ENCODE results near the gene TGFBR1. TPM values are rescaled to one million over a fixed set of nuclear protein-coding genes. Genes with fewer than 3 reads are reported as not detected.
A peak's percentile ranks its signal among the peaks of the same experiment; 100 is the strongest.

Gene TGFBR1
- total and polyA plus RNA-seq, 2 experiments from 2014 or later, result 41.7 to 79.4 TPM

DNA sequence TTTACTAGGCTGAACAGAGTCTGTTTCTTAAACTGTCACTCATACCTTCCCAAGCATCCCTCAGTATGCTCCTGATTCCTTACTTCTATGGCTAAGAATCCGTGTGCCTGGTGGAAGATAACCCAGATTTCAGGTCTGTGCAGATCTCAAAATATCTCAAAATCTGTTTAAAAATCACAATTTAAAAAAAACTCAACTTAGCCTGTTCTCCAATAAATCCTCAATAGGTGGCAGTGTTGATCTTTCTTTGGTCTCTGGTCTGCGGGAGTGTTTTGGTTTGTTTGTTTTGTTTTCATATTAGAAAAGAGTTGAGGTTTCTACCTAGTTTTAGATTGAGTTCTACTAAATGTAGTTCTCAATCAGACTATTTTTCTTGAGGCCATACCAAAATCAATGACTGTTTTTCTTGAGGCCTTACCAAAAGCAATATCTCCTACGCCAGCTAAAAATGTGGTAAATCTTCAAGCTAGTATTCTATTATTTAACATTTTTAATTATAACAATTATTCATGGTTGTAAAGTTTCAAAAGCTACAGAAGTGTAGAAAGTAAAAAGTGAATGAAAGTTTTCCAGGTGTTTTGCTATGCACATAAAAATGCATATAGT, 57.9 kb downstream of the TGFBR1 start:
- no peak overlapping the region for H3K4me3 ChIP-seq
- H2AFZ ChIP-seq, result no peak overlapping the region
- TF ChIP-seq EZH2 (IDR thresholded peaks at IDR 0.05; ENCODE audit: borderline replicate concordance), result no peak
- TF ChIP-seq, protein P1, sequence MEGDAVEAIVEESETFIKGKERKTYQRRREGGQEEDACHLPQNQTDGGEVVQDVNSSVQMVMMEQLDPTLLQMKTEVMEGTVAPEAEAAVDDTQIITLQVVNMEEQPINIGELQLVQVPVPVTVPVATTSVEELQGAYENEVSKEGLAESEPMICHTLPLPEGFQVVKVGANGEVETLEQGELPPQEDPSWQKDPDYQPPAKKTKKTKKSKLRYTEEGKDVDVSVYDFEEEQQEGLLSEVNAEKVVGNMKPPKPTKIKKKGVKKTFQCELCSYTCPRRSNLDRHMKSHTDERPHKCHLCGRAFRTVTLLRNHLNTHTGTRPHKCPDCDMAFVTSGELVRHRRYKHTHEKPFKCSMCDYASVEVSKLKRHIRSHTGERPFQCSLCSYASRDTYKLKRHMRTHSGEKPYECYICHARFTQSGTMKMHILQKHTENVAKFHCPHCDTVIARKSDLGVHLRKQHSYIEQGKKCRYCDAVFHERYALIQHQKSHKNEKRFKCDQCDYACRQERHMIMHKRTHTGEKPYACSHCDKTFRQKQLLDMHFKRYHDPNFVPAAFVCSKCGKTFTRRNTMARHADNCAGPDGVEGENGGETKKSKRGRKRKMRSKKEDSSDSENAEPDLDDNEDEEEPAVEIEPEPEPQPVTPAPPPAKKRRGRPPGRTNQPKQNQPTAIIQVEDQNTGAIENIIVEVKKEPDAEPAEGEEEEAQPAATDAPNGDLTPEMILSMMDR (IDR thresholded peaks at IDR 0.05; ENCODE audit: poor library complexity), result peak; percentile 88
- no peaks in the 10 kb centered on the region for H4K20me1 ChIP-seq (ENCODE audit: insufficient read depth, poor library complexity, severe bottlenecking)
- H3K9me3 ChIP-seq (ENCODE audit: low read depth), result no peaks in the 10 kb centered on the region
- no peaks in the 10 kb centered on the region for H3K79me2 ChIP-seq
- no peaks in the 10 kb centered on the region for H3K27me3 ChIP-seq
- 32% methylated on average over 3 of the region's 3 CpGs for WGBS (ENCODE audit: low lambda C conversion rate, missing lambda C conversion rate)
- DNase-seq (ENCODE audit: low spot score), result peak; percentile 52
- no peaks in the 10 kb centered on the region for H3K36me3 ChIP-seq (replicated peaks; ENCODE audit: insufficient read depth, low read depth)
- peak overlapping the region; percentile 13 for H3K4me2 ChIP-seq
- H3K27ac ChIP-seq, result no peak overlapping the region
- no peaks in the 10 kb centered on the region for H3K9me2 ChIP-seq (replicated peaks; ENCODE audit: insufficient read depth)
- no peaks in the 10 kb centered on the region for H3K4me1 ChIP-seq (ENCODE audit: insufficient read depth)

DNA sequence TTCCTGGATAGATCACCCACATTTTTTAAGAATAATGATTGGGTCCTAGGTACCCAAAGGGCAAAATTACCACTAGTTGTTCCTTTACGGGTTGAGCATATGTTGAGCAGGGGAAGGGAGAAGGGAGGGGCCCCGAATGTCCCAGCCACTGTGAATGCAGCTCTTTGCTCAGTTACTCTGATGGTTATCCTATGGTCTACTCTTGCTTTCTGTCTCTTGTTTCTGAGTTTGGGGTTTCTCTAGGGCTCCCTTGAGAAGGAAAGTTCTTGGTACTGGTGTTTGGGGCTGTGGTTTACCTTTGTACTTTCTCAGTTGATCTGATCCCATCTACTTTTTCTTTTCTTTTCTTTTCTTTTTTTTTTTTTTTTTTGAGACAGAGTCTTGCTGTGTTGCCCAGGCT, 61.2 kb downstream of the TGFBR1 start:
- no peak overlapping the region for H2AFZ ChIP-seq
- no peaks in the 10 kb centered on the region for H3K9me2 ChIP-seq (replicated peaks; ENCODE audit: insufficient read depth)
- 98% methylated on average over 2 of the region's 2 CpGs for WGBS (ENCODE audit: low lambda C conversion rate, missing lambda C conversion rate)
- H3K9me3 ChIP-seq (ENCODE audit: low read depth), result no peaks in the 10 kb centered on the region
- no peak for DNase-seq (ENCODE audit: low spot score)
- no peaks in the 10 kb centered on the region for H4K20me1 ChIP-seq (ENCODE audit: insufficient read depth, poor library complexity, severe bottlenecking)
- no peaks in the 10 kb centered on the region for H3K36me3 ChIP-seq (replicated peaks; ENCODE audit: insufficient read depth, low read depth)
- H3K27ac ChIP-seq, result no peak overlapping the region
- no peaks in the 10 kb centered on the region for H3K27me3 ChIP-seq
- no peak overlapping the region for H3K4me3 ChIP-seq
- peaks cover 14% of the 10 kb centered on the region for H3K4me1 ChIP-seq (ENCODE audit: insufficient read depth)
- no peaks in the 10 kb centered on the region for H3K79me2 ChIP-seq
- H3K4me2 ChIP-seq, result no peak overlapping the region
- TF ChIP-seq EZH2 (IDR thresholded peaks at IDR 0.05; ENCODE audit: borderline replicate concordance) (no peak), EZH2phosphoT487 (IDR thresholded peaks at IDR 0.05; ENCODE audit: low read depth, severe bottlenecking, unreplicated experiment) (no peak)
- TF ChIP-seq, protein P1 (IDR thresholded peaks at IDR 0.05; ENCODE audit: poor library complexity), result no peak

DNA sequence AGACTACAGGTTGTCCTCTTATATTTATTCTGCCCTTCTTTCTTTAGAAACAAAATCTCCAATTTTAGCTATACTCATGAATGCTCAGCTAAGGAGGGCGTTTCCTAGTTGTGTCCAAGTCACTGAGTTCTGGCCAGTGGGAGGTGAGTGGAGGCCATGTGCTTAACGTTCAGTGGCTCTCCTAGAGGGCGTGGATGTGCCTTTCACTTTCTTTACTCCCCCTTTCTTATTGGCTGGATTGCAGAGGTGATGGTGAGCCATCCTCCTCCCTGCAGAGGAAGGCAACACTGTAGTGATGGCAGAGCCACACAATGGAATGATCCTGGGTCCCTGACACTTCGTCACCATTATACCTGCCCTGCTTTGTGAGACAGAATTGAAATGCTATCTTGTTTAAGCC, 62.2 kb downstream of the TGFBR1 start:
- no peak overlapping the region for H3K4me2 ChIP-seq
- no peaks in the 10 kb centered on the region for H3K36me3 ChIP-seq (replicated peaks; ENCODE audit: insufficient read depth, low read depth)
- no peak overlapping the region for H3K4me3 ChIP-seq
- no peaks in the 10 kb centered on the region for H3K9me3 ChIP-seq (ENCODE audit: low read depth)
- no peak overlapping the region for H3K27ac ChIP-seq
- no peak overlapping the region for H2AFZ ChIP-seq
- TF ChIP-seq, protein P1 (IDR thresholded peaks at IDR 0.05; ENCODE audit: poor library complexity), result no peak
- TF ChIP-seq EZH2 (IDR thresholded peaks at IDR 0.05; ENCODE audit: borderline replicate concordance), result no peak
- no peak for TF ChIP-seq EZH2phosphoT487 (IDR thresholded peaks at IDR 0.05; ENCODE audit: low read depth, severe bottlenecking, unreplicated experiment)
- H3K4me1 ChIP-seq (ENCODE audit: insufficient read depth), result peaks cover 14% of the 10 kb centered on the region
- H4K20me1 ChIP-seq (ENCODE audit: insufficient read depth, poor library complexity, severe bottlenecking), result no peaks in the 10 kb centered on the region
- no peaks in the 10 kb centered on the region for H3K27me3 ChIP-seq
- 74% methylated on average over 4 of the region's 4 CpGs for WGBS (ENCODE audit: low lambda C conversion rate, missing lambda C conversion rate)
- no peak for DNase-seq (ENCODE audit: low spot score)
- no peaks in the 10 kb centered on the region for H3K79me2 ChIP-seq
- no peaks in the 10 kb centered on the region for H3K9me2 ChIP-seq (replicated peaks; ENCODE audit: insufficient read depth)
